Caki2 (cell line): Measurements from ENCODE around the gene RLN2. TPM values are rescaled to one million over a fixed set of nuclear protein-coding genes. Genes with fewer than 3 reads are reported as not detected.

ENCODE experiments used
- DNase-seq: peaks from one replicate; pipeline ENCODE4 v3.0.0-alpha.2; 2015; ENCODE audit warnings: low read depth
- in situ Hi-C: cut with HindIII; loops from 2 replicates; pipeline ENCODE4 v1.10.0; 2016; ENCODE audit warnings: low sequenced_read_pairs, low pct_unique_long_range_greater_than_20kb, mixed read lengths
- total RNA-seq: library from RNA; depleted of rRNA; stranded (reverse); fragments of >200 nt; shearing (Covaris generic); gene quantifications from 2 replicates; pipeline ENCODE4 v1.2.3, GENCODE V29; 2014; ENCODE audit warnings: low replicate concordance; rRNA removed

RLN2 gene
- total RNA-seq, 1 experiment from 2014 or later = not detected

DNA sequence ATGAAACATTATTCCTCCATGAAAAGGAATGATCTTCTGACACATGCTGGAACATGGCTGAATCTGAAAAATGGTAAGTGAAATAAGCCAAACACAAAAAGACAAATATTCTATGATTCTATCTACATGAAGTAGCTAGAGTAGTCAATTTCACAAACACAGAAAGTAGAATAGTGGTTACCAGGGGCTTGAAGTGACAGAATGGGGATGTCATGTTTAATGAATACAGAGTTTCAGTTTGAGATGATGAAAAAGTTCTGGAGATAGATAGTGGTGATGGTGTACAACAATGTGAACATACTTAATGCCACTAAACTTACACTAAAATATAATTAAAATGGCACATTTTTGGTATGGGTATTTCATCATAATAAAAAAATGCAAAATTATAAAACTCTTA, 18.3 kb downstream of the RLN2 start:
- no peak for DNase-seq
- in situ Hi-C loops = no loop called here

DNA sequence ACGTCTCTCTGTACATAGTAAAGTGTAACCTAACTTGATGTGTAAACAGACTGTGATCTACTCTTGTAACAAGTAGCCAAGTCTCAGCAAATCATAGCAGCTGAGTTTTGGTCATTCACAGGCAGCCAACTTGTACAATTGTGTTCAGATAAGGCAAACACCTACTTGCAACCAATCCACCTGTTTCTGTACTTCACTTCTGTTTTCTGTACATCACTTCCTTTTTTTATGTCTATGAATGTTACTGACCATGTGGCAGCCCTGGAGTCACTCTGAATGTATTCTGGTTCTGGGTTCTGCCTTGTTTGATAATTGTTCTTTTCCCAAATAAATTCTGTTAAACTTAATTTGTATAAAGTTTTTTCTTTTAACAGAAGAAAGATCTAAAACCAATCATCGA, 26.0 kb downstream of the RLN2 start:
- no peak for DNase-seq
- in situ Hi-C loops = no loop called here

DNA sequence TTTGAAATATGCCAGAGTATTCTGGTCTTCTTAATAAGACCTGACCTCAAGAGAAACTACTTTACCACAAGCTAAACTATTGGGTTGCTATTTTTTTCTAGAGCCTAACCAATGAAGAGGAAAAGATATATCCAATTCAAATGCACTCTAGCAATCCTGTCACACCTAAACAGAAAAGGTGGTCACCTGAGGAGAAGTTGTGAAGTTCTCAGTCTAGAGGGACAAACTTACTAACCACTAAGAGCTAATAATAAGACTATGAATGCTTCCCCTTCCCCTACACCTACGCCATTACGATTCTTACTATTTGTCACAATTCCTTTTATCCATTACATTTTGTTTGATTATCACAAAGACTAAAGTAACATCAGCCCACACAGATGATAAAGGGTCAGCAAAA, 29.7 kb downstream of the RLN2 start:
- in situ Hi-C loops = no loop called here

DNA sequence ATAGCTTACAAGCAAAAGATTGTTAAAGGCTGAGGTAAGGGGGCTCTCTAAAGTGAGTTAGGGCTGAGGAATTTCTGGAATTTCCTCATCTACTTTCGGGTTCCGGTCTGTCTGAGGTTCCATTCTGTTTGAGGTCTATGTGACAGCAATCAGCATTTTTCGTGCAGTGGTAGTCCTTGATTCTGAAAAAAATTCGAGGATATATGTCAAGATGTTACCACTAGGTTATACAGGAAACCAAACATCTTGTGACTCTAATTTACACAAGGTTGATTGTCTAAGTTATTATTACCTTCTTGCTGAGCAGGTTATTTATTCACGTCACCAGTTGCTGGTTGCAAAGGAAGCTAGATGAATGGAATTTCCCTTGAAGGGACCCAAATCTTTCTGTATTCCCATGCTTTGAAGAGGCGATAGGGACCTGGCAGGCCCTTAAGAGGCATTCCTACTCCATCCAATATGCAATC, 35.2 kb downstream of the RLN2 start:
- peak; percentile 2 for DNase-seq
- in situ Hi-C loops = no loop called here

More for the DNA sequence above, 29.7 kb downstream of the RLN2 start:
- DNase-seq = no peak

DNA sequence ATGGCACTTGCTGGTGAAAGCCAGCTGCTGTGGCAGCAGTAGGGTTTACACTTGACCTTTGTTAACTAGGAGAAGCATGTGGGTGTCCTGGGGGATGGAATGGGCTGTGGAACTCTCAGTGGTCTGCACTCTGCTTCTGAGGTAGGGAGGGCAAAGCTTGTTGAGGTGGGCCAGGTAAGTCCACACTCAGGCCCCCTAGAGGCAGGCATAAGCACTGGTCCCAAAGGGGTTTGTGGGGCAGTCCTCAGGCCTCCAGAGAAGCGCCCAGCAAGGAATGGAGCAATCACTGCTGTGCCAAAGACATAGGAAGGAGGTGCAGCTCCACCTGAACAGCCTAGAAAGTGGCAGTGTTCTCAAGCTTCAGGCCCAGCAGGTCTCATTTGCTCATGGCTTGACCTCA, 38.6 kb downstream of the RLN2 start:
- no peak for DNase-seq
- in situ Hi-C loops = no loop called here

DNA sequence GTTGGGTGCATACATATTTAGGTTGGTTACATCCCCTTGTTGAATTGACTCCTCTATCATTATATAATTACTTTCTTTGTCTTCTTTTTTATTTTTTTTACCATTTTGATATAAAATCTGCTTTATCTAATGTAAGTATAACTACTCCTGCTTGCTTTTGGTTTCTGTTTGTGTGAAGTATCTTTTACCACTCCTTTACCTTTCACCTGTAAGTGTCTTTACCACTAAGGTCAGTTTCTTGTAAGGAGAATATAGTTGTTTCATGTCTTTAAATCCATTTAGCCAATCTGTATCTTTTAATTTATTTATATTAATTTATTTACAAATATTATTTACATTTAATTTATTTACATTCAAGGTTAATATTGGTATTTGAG, 40.3 kb downstream of the RLN2 start:
- DNase-seq = no peak
- in situ Hi-C loops = no loop called here

DNA sequence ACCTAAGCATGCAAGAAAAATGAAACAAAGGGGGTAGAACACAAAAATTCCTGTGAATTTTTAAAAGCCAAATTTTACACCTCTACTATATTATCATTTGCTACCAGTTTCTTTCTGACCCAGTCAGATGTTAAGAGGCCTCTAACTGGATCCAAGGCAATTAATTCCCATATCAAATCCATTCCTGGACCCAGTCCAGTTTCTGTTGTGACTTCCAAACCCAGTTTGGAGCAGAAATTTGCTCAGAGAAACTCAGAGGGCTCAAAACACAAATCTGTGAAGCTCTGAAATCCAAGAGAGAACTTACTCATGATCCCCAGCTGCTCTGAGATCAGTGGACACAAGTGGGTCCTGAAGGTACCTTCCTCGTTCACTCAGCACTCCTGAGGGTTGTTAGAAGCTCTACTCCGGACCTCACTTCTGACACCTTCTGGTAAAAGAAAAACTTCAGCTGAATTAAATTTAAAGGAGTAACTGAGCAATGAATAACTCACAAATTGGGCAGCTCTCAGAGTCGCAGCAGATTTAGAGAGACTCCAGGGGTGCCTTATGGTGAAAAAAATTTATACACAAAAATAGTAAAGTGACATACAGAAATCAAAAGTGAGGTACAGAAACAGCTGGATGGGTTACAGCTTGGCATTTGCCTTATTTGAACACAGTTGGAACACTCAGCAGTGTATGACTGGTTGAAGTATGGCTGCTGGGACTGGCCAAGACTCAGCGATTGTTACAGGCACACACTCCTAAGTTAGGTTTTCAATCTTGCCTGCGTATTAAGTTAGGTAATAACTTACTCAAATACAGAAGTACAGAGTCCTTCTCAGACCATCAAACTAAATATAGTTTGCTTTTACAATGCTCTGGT, 40.9 kb downstream of the RLN2 start:
- DNase-seq = no peak
- in situ Hi-C loops = no loop called here

Other genes with a start within 250 kb of the RLN2 start
- not detected in 2 replicates for gene INSL6, start 119.1 kb downstream of the RLN2 start, total RNA-seq
- not detected in 2 replicates for gene INSL4, start 73.3 kb downstream of the RLN2 start, total RNA-seq
- not detected in 2 replicates for gene RLN1, start 35.2 kb upstream of the RLN2 start, total RNA-seq
- 34.5 and 45.1 TPM in 2 replicates for gene PLGRKT, start 133.2 kb upstream of the RLN2 start, total RNA-seq
- 3.6 and 7.3 TPM in 2 replicates for gene CD274, start 145.8 kb upstream of the RLN2 start, total RNA-seq
- gene PDCD1LG2, start 205.8 kb upstream of the RLN2 start, total RNA-seq = not detected in 2 replicates